Fibroblast of lung (primary cell): Measurements from ENCODE around the gene TRPT1. TPM values are rescaled to one million over a fixed set of nuclear protein-coding genes. Genes with fewer than 3 reads are reported as not detected.

Source experiments
- DNase-seq, 2 donors: peaks; one replicate each; pipeline versions ENCODE4 v3.0.0 to v3.0.0-alpha.2; 2010; ENCODE audit warnings: low read depth in 2 of 2
- H2AFZ ChIP-seq: 2 replicates; pipeline ENCODE4 v1.5.1; 2012; ENCODE audit warnings: low read length, control low read depth, inconsistent platforms
- H3K27ac ChIP-seq: 2 replicates; pipeline ENCODE4 v1.5.1; 2011; ENCODE audit warnings: low read length, control low read depth; ENCODE audit not compliant: insufficient read depth
- H3K27me3 ChIP-seq: 2 replicates; pipeline ENCODE4 v1.5.1; 2011; ENCODE audit warnings: mild to moderate bottlenecking, low read length; ENCODE audit not compliant: control insufficient read depth, insufficient read depth
- H3K36me3 ChIP-seq: 2 replicates; pipeline ENCODE4 v1.5.1; 2011; ENCODE audit warnings: low read length; ENCODE audit not compliant: control insufficient read depth, insufficient read depth
- H3K4me1 ChIP-seq: 2 replicates; pipeline ENCODE4 v1.5.1; 2011; ENCODE audit warnings: low read length; ENCODE audit not compliant: control insufficient read depth, insufficient read depth; ENCODE audit errors: extremely low read depth
- H3K4me2 ChIP-seq: 2 replicates; pipeline ENCODE4 v1.5.1; 2011; ENCODE audit warnings: low read length, control low read depth; ENCODE audit not compliant: insufficient read depth; ENCODE audit errors: extremely low read depth
- H3K4me3 ChIP-seq, 4 experiments: fragments of 200-600 bp in 1 of 4; sonication (generic) in 1 of 4; replicated peaks in 1 of 4; 2 replicates each; pipeline ENCODE4 v1.5.1; 2011 to 2016; ENCODE audit warnings: low read length in 4 of 4, low read depth in 3 of 4, mild to moderate bottlenecking in 3 of 4, control low read depth in 2 of 4, inconsistent platforms in 1 of 4, mixed read lengths in 1 of 4; ENCODE audit not compliant: insufficient read depth in 1 of 4; ENCODE audit errors: control extremely low read depth in 1 of 4
- H3K79me2 ChIP-seq: 2 replicates; pipeline ENCODE4 v1.5.1; 2012; ENCODE audit warnings: mild to moderate bottlenecking, low read length, inconsistent platforms; ENCODE audit not compliant: control insufficient read depth, insufficient read depth
- H3K9ac ChIP-seq: 2 replicates; pipeline ENCODE4 v1.5.1; 2011; ENCODE audit warnings: mild to moderate bottlenecking, low read length, control low read depth; ENCODE audit not compliant: insufficient read depth
- H3K9me3 ChIP-seq: 2 replicates; pipeline ENCODE4 v1.5.1; 2012; ENCODE audit warnings: low read depth, low read length; ENCODE audit not compliant: control insufficient read depth, insufficient read depth
- H4K20me1 ChIP-seq: 2 replicates; pipeline ENCODE4 v1.5.1; 2011; ENCODE audit warnings: low read length; ENCODE audit not compliant: control insufficient read depth, insufficient read depth; ENCODE audit errors: extremely low read depth
- EZH2 ChIP-seq: IDR thresholded peaks from 2 replicates; pipeline ENCODE4 v1.5.1; 2012; ENCODE audit warnings: low read length, control low read depth, mild to moderate bottlenecking; ENCODE audit errors: missing control alignments
- polyA plus RNA-seq, 2 donors: library from polyadenylated mRNA; depleted of rRNA in 1 of 2; stranded (reverse) in 1 of 2; unstranded in 1 of 2; fragments of >200 nt; gene quantifications; 2 replicates each; pipeline ENCODE4 v1.2.1, GENCODE V29; 2011 to 2012; ENCODE audit warnings: missing spikeins in 1 of 2
- total RNA-seq: library from RNA; depleted of rRNA; stranded (reverse); fragments of >200 nt; gene quantifications from 2 replicates; pipeline ENCODE4 v1.2.1, GENCODE V29; 2014
- TF ChIP-seq, protein P1 (sequence below), 2 donors: IDR thresholded peaks in 1 of 2; conservative IDR thresholded peaks in 1 of 2; 1 replicate in 1 of 2; 2 replicates in 1 of 2; pipeline ENCODE4 v1.5.1; 2011 to 2012; ENCODE audit warnings: low read length in 2 of 2, control low read depth in 1 of 2, inconsistent platforms in 1 of 2, low read depth in 1 of 2, mild to moderate bottlenecking in 1 of 2

The TRPT1 gene
- total and polyA plus RNA-seq, 2 donors (not counting 1 experiment from before 2014, with no cell fraction given): 20.5 to 41.5 TPM

DNA sequence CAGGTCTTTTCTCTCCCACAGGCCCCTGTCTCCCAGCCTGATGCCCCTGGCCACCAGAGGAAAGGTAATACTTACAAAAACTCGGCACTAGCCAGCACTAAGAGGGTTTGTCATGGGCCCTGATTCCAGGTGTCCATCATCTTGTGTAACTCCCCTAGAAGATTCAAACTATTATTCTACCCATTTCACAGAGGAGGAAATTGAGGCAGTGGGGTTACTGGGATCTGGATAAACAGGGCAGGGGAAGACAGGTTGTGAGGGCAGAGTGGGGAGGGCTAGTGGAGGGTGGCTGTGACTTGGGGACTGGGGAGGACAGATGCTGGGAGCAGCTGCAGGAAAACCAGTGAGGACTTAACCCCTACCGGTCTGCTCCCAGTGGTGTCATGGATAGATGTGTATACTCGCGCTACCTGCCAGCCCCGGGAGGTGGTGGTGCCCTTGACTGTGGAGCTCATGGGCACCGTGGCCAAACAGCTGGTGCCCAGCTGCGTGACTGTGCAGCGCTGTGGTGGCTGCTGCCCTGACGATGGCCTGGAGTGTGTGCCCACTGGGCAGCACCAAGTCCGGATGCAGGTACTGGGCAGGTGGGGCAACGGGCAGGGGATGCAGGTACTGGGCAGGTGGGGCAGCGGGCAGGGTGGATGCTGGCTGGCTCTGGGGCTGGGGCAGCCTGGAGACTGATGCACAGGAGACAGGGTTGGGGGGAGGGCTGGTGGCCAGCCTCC lies 9.6 kb upstream of the TRPT1 start:
- H3K4me2 ChIP-seq: peak overlapping the region; percentile 96
- no peak overlapping the region for H2AFZ ChIP-seq
- H3K27me3 ChIP-seq: no peaks in the 10 kb centered on the region
- no peaks in the 10 kb centered on the region for H3K9me3 ChIP-seq
- H4K20me1 ChIP-seq: no peaks in the 10 kb centered on the region
- H3K9ac ChIP-seq: no peak overlapping the region
- peaks cover 13% of the 10 kb centered on the region for H3K36me3 ChIP-seq
- no peak overlapping the region for H3K27ac ChIP-seq
- peaks cover 8% of the 10 kb centered on the region for H3K79me2 ChIP-seq
- peak overlapping the region; percentile 54 to 76 (median 70) for H3K4me3 ChIP-seq
- no peak for DNase-seq
- peaks cover 10% of the 10 kb centered on the region for H3K4me1 ChIP-seq
- TF ChIP-seq, protein P1, sequence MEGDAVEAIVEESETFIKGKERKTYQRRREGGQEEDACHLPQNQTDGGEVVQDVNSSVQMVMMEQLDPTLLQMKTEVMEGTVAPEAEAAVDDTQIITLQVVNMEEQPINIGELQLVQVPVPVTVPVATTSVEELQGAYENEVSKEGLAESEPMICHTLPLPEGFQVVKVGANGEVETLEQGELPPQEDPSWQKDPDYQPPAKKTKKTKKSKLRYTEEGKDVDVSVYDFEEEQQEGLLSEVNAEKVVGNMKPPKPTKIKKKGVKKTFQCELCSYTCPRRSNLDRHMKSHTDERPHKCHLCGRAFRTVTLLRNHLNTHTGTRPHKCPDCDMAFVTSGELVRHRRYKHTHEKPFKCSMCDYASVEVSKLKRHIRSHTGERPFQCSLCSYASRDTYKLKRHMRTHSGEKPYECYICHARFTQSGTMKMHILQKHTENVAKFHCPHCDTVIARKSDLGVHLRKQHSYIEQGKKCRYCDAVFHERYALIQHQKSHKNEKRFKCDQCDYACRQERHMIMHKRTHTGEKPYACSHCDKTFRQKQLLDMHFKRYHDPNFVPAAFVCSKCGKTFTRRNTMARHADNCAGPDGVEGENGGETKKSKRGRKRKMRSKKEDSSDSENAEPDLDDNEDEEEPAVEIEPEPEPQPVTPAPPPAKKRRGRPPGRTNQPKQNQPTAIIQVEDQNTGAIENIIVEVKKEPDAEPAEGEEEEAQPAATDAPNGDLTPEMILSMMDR (conservative IDR thresholded peaks at IDR 0.05 in 1 of 2, IDR thresholded peaks at IDR 0.05 in 1 of 2; ENCODE audit: low read depth in 1 of 2, low read length in 2 of 2): no peak
- no peak for TF ChIP-seq EZH2

DNA sequence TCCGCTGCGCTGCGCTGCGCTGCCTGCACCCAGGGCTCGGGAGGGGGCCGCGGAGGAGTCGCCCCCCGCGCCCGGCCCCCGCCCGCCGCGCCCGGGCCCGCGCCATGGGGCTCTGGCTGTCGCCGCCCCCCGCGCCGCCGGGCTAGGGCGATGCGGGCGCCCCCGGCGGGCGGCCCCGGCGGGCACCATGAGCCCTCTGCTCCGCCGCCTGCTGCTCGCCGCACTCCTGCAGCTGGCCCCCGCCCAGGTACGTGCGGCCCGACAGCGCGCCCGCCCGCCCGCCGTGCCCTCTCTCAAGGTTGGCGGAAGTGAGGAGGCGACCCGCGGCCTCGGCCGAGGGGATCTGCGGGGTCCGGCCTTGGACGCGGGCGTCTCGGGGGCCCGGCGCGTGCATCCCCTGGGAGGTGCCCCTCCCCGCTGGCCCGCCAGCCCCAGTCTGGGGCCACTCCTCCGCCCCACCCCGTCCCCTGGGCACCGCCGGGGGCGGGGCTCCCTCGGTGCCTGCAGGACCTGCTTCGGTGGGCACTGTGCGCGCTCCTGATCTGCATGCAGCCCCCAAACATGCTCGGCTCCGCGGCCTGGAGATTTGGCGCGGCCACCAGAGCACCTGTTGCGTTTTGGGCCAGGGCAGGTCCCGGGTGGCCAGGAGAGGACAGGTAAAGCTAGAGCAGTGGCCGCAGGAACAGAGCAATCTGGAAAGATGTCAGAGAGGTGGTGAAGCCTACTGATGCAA lies 8.8 kb upstream of the TRPT1 start:
- H3K27me3 ChIP-seq: no peaks in the 10 kb centered on the region
- TF ChIP-seq, protein P1 (conservative IDR thresholded peaks at IDR 0.05 in 1 of 2, IDR thresholded peaks at IDR 0.05 in 1 of 2; ENCODE audit: low read depth in 1 of 2, low read length in 2 of 2): no peak
- no peak for TF ChIP-seq EZH2
- no peak for DNase-seq
- H2AFZ ChIP-seq: no peak overlapping the region
- no peaks in the 10 kb centered on the region for H4K20me1 ChIP-seq
- peak overlapping the region; percentile 96 for H3K4me2 ChIP-seq
- peaks cover 13% of the 10 kb centered on the region for H3K36me3 ChIP-seq
- H3K9ac ChIP-seq: peak overlapping the region; percentile 46
- no peaks in the 10 kb centered on the region for H3K9me3 ChIP-seq
- H3K4me3 ChIP-seq: peak overlapping the region; percentile 54 to 76 (median 70)
- peaks cover 8% of the 10 kb centered on the region for H3K79me2 ChIP-seq
- peaks cover 4% of the 10 kb centered on the region for H3K4me1 ChIP-seq
- H3K27ac ChIP-seq: peak overlapping the region; percentile 32

DNA sequence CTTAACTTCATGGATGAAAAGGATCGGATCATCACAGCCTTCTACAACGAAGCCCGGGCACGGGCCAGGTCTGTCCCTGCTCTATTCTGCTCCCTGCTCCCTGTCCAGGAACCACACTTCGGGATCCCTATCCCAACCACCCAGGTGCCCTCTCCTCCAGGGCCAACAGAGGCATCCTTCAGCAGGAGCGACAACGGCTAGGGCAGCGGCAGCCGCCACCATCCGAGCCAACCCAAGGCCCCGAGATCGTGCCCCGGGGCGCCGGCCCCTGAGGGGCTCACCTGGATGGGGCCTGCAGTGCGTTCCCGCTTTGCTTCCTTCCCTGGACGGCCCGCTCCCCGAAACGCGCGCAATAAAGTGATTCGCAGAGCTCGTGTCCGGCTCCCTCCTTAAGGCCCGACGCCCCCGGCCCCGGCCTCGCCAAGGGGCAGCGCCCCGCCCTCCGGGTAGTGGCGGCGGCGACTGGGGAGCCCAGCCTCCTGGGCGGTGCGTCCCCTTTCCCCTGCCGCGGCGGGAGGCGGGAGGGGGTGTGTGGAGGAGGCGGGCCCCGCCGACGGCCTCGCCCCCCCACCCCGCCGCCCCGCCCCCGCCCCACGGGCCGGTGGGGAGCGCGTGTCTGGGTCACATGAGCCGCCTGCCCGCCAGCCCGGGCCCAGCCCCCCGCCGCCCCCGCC lies 8.1 kb upstream of the TRPT1 start, which contains the start of gene VEGFB:
TSS of gene VEGFB (plus strand) at position 672 of the 674 bp plus-strand sequence. CDS start 250 bp downstream, outside the sequence.
- TF ChIP-seq, protein P1 (conservative IDR thresholded peaks at IDR 0.05 in 1 of 2, IDR thresholded peaks at IDR 0.05 in 1 of 2; ENCODE audit: low read depth in 1 of 2, low read length in 2 of 2): no peak
- no peak for TF ChIP-seq EZH2
- Histone ChIP-seq H4K20me1 (no peaks in the 10 kb centered on the region), H3K79me2 (peaks cover 8% of the 10 kb centered on the region), H3K9ac (peak within 1 kb of the TSS; percentile 46), H3K27ac (peak within 1 kb of the TSS; percentile 32), H3K4me3 (peak within 1 kb of the TSS; percentile 58 to 76 (median 70)), H2AFZ (no peak within 1 kb of the TSS), H3K36me3 (peaks cover 13% of the 10 kb centered on the region), H3K4me2 (peak within 1 kb of the TSS; percentile 96), H3K9me3 (no peaks in the 10 kb centered on the region), H3K4me1 (peaks cover 4% of the 10 kb centered on the region), H3K27me3 (no peaks in the 10 kb centered on the region)
- peak; percentile 34 to 55 for DNase-seq
